Neural crest cell (in vitro differentiated cells): Measurements from ENCODE around the gene GPR15. TPM values are rescaled to one million over a fixed set of nuclear protein-coding genes. Genes with fewer than 3 reads are reported as not detected.

Source experiments
- DNase-seq: peaks from one replicate; pipeline ENCODE4 v3.0.0; 2021; ENCODE audit warnings: low read depth, mixed read lengths, low spot score
- H3K27ac Mint-ChIP-seq: one replicate; pipeline ENCODE4 v1.8.0; 2021; ENCODE audit warnings: mild to moderate bottlenecking, mixed read lengths; ENCODE audit not compliant: unreplicated experiment
- H3K27me3 Mint-ChIP-seq: 2 replicates; pipeline ENCODE4 v1.8.0; 2021; ENCODE audit warnings: low read depth, mild to moderate bottlenecking, mixed read lengths
- H3K36me3 Mint-ChIP-seq: 2 replicates; pipeline ENCODE4 v1.8.0; 2021; ENCODE audit warnings: low read depth, mild to moderate bottlenecking, mixed read lengths
- H3K4me1 Mint-ChIP-seq: 2 replicates; pipeline ENCODE4 v1.8.0; 2021; ENCODE audit warnings: mixed read lengths
- H3K4me3 Mint-ChIP-seq: one replicate; pipeline ENCODE4 v1.8.0; 2021; ENCODE audit warnings: mild to moderate bottlenecking, mixed read lengths
- H3K9me3 Mint-ChIP-seq: 2 replicates; pipeline ENCODE4 v1.8.0; 2021; ENCODE audit warnings: mixed read lengths
- total RNA-seq: library from RNA; stranded (reverse); gene quantifications from 2 replicates; pipeline ENCODE4 v1.2.1, GENCODE V29; 2021
- TF ChIP-seq, protein P1 (sequence below): fragments of 200-600 bp; sonication (generic); conservative IDR thresholded peaks from 2 replicates; pipeline ENCODE4 v1.5.0; 2021; ENCODE audit warnings: antibody characterized with exemption, mild to moderate bottlenecking

The GPR15 gene
- total RNA-seq, 1 donor from 2014 or later = not detected

DNA sequence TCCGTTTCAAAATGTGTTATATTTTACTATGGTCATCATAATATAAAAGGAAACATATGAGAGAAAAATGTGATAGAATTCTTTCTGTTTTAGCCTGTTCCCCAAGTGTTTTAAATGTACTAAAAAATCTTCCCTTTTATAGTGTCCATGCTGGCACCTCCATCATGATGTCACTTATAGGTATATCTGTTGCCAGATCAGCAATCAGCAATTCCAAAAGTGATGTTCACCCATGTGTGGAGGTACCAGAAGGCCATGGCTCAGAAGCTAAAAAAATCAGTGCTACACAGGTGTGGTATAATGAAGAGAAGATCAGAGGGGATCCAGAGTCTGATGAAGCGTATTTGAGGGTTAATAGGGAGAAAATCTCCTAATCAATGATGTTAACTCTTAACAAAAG is 1.1 kb upstream of the GPR15 start:
- Mint-ChIP-seq H3K4me3 (no peak overlapping the region), H3K27ac (no peak overlapping the region)

DNA sequence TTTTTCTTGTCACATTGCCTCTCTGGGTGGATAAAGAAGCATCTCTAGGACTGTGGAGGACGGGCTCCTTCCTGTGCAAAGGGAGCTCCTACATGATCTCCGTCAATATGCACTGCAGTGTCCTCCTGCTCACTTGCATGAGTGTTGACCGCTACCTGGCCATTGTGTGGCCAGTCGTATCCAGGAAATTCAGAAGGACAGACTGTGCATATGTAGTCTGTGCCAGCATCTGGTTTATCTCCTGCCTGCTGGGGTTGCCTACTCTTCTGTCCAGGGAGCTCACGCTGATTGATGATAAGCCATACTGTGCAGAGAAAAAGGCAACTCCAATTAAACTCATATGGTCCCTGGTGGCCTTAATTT is 478 bp downstream of the GPR15 start:
- no peak overlapping the region for H3K4me3 Mint-ChIP-seq
- DNase-seq = no peak
- no peaks in the 10 kb centered on the region for H3K27me3 Mint-ChIP-seq
- TF ChIP-seq, protein P1, sequence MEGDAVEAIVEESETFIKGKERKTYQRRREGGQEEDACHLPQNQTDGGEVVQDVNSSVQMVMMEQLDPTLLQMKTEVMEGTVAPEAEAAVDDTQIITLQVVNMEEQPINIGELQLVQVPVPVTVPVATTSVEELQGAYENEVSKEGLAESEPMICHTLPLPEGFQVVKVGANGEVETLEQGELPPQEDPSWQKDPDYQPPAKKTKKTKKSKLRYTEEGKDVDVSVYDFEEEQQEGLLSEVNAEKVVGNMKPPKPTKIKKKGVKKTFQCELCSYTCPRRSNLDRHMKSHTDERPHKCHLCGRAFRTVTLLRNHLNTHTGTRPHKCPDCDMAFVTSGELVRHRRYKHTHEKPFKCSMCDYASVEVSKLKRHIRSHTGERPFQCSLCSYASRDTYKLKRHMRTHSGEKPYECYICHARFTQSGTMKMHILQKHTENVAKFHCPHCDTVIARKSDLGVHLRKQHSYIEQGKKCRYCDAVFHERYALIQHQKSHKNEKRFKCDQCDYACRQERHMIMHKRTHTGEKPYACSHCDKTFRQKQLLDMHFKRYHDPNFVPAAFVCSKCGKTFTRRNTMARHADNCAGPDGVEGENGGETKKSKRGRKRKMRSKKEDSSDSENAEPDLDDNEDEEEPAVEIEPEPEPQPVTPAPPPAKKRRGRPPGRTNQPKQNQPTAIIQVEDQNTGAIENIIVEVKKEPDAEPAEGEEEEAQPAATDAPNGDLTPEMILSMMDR = no peak
- no peak overlapping the region for H3K27ac Mint-ChIP-seq
- peaks cover 4% of the 10 kb centered on the region for H3K4me1 Mint-ChIP-seq
- H3K36me3 Mint-ChIP-seq = no peaks in the 10 kb centered on the region
- H3K9me3 Mint-ChIP-seq = no peaks in the 10 kb centered on the region

More for the DNA sequence above, 1.1 kb upstream of the GPR15 start:
- Mint-ChIP-seq H3K27me3 (no peaks in the 10 kb centered on the region), H3K36me3 (no peaks in the 10 kb centered on the region), H3K9me3 (no peaks in the 10 kb centered on the region), H3K4me1 (peaks cover 4% of the 10 kb centered on the region)
- TF ChIP-seq, protein P1 = no peak
- no peak for DNase-seq

DNA sequence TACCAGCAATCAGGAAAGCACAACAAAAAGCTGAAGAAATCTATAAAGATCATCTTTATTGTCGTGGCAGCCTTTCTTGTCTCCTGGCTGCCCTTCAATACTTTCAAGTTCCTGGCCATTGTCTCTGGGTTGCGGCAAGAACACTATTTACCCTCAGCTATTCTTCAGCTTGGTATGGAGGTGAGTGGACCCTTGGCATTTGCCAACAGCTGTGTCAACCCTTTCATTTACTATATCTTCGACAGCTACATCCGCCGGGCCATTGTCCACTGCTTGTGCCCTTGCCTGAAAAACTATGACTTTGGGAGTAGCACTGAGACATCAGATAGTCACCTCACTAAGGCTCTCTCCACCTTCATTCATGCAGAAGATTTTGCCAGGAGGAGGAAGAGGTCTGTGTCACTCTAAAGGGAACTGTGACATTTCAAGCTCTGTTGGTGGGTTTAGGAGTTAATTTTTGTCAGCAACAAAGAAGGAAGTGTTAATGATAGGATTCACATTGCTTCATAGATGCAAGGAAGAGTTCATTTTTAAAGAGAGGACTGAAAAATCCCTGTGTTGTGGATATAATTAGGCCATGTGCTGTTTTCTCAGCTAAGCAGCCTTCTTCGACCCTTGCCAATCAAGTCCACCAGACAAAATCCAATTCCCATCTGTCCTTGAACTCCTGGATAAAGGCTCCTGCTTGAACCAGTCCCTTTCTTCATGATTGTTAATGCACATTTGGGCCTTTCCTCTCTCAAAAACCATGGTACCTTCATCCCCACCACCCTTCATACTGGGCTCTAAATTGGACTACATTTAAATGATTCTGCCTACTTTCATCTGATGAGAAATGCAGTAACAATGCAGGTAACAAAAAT is 1.2 kb downstream of the GPR15 start:
- Mint-ChIP-seq H3K4me3 (no peak overlapping the region), H3K27ac (no peak overlapping the region), H3K4me1 (peaks cover 4% of the 10 kb centered on the region), H3K36me3 (no peaks in the 10 kb centered on the region), H3K27me3 (no peaks in the 10 kb centered on the region), H3K9me3 (no peaks in the 10 kb centered on the region)
- TF ChIP-seq, protein P1 = no peak
- DNase-seq = no peak

DNA sequence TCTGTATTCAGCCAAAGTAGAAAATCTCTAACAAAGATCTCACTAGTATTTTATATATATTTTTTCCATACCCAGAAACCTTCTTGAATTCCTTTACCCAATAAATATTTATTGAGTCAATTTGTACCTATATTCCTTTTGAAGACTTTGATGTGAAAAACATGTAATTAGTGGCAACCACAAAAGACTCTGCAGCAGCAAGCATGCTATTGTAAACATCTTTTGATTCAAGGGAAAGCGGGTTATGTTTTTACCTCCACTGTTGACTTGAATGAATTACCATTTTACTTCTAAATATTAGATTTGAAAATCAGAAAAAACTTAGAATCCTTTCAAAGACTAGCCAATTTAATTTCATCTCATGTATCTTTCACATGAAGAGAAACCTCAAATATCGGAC is 2.4 kb downstream of the GPR15 start:
- no peak overlapping the region for H3K4me3 Mint-ChIP-seq
- no peaks in the 10 kb centered on the region for H3K4me1 Mint-ChIP-seq
- no peaks in the 10 kb centered on the region for H3K36me3 Mint-ChIP-seq
- no peaks in the 10 kb centered on the region for H3K9me3 Mint-ChIP-seq
- DNase-seq = no peak
- no peaks in the 10 kb centered on the region for H3K27me3 Mint-ChIP-seq
- H3K27ac Mint-ChIP-seq = no peak overlapping the region
- TF ChIP-seq, protein P1 = no peak

DNA sequence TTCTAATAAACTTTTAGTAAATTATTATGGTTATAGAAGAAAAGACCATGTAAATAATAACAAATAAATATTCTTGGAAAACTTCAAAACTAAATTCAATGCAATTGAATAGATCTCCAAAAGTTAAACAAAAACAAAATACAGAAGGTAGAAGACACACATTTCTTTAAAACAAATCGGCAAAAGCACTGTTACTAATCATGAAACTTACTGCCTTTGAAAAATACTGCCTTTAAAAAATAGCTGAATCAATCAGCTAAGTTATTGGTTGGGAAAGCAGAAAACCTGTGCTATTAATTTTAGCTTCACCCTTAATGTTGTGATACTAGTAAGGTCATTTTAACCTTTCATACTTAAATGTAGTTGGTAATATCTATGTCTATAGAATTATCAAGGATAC is 3.0 kb downstream of the GPR15 start:
- Mint-ChIP-seq H3K4me3 (no peak overlapping the region), H3K4me1 (no peaks in the 10 kb centered on the region), H3K9me3 (no peaks in the 10 kb centered on the region), H3K27ac (no peak overlapping the region), H3K36me3 (no peaks in the 10 kb centered on the region), H3K27me3 (no peaks in the 10 kb centered on the region)
- TF ChIP-seq, protein P1 = no peak
- no peak for DNase-seq
